HL-60 (cell line): ENCODE measurements around the gene SLC16A11.

Experiments used
- DNase-seq, 2 experiments: peaks; one replicate each; pipeline ENCODE4 v3.0.0-alpha.2; 2010 to 2020; ENCODE audit warnings: low read depth in 1 of 2, low spot score in 1 of 2
- H3K27ac ChIP-seq: fragments of 250-450 bp; sonication (Bioruptor Pico); replicated peaks from 2 replicates; pipeline ENCODE4 v1.5.1; 2020; ENCODE audit warnings: mild to moderate bottlenecking, moderate library complexity
- H3K27me3 ChIP-seq: fragments of 250-450 bp; sonication (Bioruptor Pico); 2 replicates; pipeline ENCODE4 v1.5.1; 2021; ENCODE audit warnings: mild to moderate bottlenecking, moderate library complexity; ENCODE audit not compliant: insufficient read depth, poor library complexity, severe bottlenecking
- H3K4me3 ChIP-seq: replicated peaks from 2 replicates; pipeline ENCODE4 v1.5.1; 2011; ENCODE audit warnings: mild to moderate bottlenecking, control low read depth, low read length; ENCODE audit not compliant: insufficient read depth
- CTCF ChIP-seq: IDR thresholded peaks from one replicate; pipeline ENCODE4 v1.5.1; 2011; ENCODE audit warnings: low read length, control low read depth, inconsistent platforms; ENCODE audit not compliant: insufficient read depth
- GABPA ChIP-seq: IDR thresholded peaks from 2 replicates; pipeline ENCODE4 v1.6.1; 2012; ENCODE audit warnings: low read depth
- POLR2AphosphoS5 ChIP-seq: IDR thresholded peaks from 2 replicates; pipeline ENCODE4 v1.6.1; 2012; ENCODE audit warnings: low read depth
- REST ChIP-seq: IDR thresholded peaks from 2 replicates; pipeline ENCODE4 v1.6.1; 2012; ENCODE audit warnings: low read depth; ENCODE audit not compliant: insufficient replicate concordance
- SPI1 ChIP-seq: IDR thresholded peaks from 2 replicates; pipeline ENCODE4 v1.6.1; 2012; ENCODE audit warnings: low read depth, mild to moderate bottlenecking, borderline replicate concordance

SLC16A11 gene

GRCh38 chr17:7026471-7027115, 17.3 kb downstream of the SLC16A11 start:
- no peak overlapping the region for H3K27ac ChIP-seq
- no peak for DNase-seq
- no peak overlapping the region for H3K4me3 ChIP-seq
- no peaks in the 10 kb centered on the region for H3K27me3 ChIP-seq
- TF ChIP-seq POLR2AphosphoS5 (no peak), REST (no peak), SPI1 (no peak), GABPA (no peak), CTCF (no peak)

GRCh38 chr17:7025245-7025644, 18.6 kb downstream of the SLC16A11 start:
- no peaks in the 10 kb centered on the region for H3K27me3 ChIP-seq
- TF ChIP-seq REST: no peak
- TF ChIP-seq CTCF: no peak
- no peak for TF ChIP-seq GABPA
- no peak for TF ChIP-seq POLR2AphosphoS5
- no peak for TF ChIP-seq SPI1
- H3K27ac ChIP-seq: no peak overlapping the region
- no peak for DNase-seq
- no peak overlapping the region for H3K4me3 ChIP-seq

GRCh38 chr17:7024402-7024785, 19.5 kb downstream of the SLC16A11 start:
- no peak for TF ChIP-seq POLR2AphosphoS5
- no peak for TF ChIP-seq REST
- no peak for TF ChIP-seq GABPA
- TF ChIP-seq SPI1: no peak
- no peak for TF ChIP-seq CTCF
- DNase-seq: no peak
- H3K4me3 ChIP-seq: no peak overlapping the region

More at GRCh38 chr17:7024402-7024785, 19.5 kb downstream of the SLC16A11 start:
- Histone ChIP-seq H3K27me3 (no peaks in the 10 kb centered on the region), H3K27ac (no peak overlapping the region)
